Fibroblast of skin of left biceps (primary cell): ENCODE data around the gene CYP26A1.
A peak's percentile ranks its signal among the peaks of the same experiment; 100 is the strongest.
"Not testable (repeated sequence)": the region's sequence is repeated elsewhere in the genome, so short reads cannot be mapped to it uniquely, and the experiment has no call there.

Experiments used
- DNase-seq, 2 experiments: peaks; one replicate each; pipeline ENCODE4 v3.0.0-alpha.2; 2013; ENCODE audit warnings: low read depth in 2 of 2

CYP26A1 gene

GRCh38 chr10:93080350-93081046, 6.8 kb downstream of the CYP26A1 start:
- DNase-seq: no peak

GRCh38 chr10:93081318-93081717, 7.6 kb downstream of the CYP26A1 start:
- no peak for DNase-seq

GRCh38 chr10:93081834-93082233, 8.1 kb downstream of the CYP26A1 start:
- DNase-seq: peak in 1 of 2 experiments; percentile 10

GRCh38 chr10:93083743-93084539, 10.2 kb downstream of the CYP26A1 start:
- DNase-seq: no peak

- no peak for DNase-seq
Observed at GRCh38 chr10:93085272-93085859, 11.7 kb downstream of the CYP26A1 start.

DNA sequence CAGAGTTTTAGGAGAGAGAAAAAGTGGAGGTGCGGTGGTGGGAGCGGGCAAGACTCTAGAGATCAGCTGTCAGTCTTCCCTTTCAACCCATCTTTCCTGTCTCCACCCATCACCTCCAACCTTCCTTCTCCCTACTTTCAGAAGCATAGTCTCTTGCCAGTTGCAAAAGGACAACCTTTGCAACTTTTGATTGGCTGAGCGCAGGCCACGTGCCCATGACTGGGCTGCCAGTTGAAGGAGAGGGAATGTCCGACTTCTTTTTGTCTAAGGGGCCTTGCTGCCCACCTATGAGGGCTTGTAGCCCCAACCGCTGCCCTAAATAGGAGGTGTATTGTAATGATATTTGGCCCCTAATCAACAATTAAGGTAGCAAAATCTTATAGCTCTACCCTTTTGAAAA, 12.6 kb downstream of the CYP26A1 start:
- no peak for DNase-seq

- no peak for DNase-seq
Observed at GRCh38 chr10:93087846-93088245, 14.2 kb downstream of the CYP26A1 start.

DNA sequence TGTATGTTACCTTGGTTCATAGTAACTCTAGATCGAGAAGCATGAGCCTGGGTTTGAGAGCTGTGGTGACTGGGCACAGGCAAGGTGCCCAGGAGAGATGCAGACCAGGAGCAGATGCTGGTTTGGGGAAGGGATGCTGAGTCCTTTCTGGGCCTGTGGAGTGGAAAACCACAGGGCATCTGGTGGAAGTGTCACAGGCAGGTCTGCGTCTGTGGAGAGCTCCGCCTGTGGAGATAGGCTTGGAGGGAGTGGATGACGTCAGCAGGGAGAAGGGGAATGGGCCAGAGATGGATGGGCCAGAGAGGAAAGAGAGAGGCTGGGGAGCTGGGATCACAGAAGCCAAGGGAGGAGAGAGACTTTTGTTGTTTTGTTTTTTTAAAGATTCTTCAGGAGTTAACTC, 14.8 kb downstream of the CYP26A1 start:
- no peak for DNase-seq

DNA sequence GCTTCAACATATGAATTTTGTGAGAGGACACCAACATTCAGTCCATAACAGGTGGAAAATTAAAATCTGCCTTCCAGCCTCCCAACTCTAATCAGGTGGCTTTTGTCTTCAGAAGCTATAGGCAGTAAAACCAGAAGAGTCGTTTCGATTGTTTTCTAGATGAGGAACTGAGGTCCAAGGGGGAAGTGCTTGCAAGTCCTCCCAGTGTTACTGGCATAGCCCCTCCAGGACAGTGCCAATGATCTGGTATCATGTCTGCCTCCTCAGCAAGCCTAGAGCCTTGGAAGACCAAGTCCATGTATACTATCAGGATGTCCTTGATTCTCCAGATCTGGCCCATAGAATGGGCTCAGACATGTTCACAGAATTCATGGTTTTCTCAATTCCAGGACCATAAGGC, 16.9 kb downstream of the CYP26A1 start:
- no peak for DNase-seq

DNA sequence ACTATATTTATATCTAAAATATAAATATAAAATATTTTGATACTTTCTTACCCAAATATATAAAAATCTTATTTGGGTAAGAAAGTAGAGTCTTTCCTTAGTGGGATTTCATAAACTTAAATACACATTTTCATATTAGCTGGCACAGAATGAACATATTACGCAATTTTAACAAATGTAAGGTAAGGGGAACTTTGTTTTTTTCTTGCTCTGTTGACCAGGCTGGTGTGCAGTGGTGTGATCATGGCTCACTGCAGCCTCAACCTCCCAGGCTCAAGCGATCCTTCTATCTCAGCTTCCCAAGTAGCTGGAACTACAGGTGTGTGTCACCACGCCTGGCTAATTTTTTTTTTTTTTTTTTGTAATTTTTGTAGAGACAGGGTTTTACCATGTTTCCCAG, 18.3 kb downstream of the CYP26A1 start:
- no peak for DNase-seq

- no peak for DNase-seq
Observed at GRCh38 chr10:93095225-93095624, 21.5 kb downstream of the CYP26A1 start.

DNA sequence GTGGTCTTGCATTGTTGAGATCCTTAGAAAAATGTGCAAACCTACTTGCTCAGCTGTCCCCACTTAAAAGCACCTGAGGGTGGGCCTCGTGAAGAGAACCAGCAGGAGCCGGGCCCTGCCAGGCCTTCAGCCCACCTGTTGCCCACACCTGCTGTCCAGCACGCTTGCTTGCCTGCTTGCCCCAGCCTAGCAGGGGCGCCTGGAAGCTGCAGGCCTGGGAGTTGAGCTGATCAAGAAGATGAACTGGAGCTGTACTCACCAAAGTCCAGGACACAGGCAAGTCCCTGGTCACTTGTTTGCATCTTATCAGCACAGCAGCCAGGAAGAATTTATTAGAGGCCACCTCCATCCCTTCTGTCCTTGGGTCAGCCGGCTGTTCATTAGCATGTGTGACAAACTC, 23.2 kb downstream of the CYP26A1 start:
- no peak for DNase-seq

DNA sequence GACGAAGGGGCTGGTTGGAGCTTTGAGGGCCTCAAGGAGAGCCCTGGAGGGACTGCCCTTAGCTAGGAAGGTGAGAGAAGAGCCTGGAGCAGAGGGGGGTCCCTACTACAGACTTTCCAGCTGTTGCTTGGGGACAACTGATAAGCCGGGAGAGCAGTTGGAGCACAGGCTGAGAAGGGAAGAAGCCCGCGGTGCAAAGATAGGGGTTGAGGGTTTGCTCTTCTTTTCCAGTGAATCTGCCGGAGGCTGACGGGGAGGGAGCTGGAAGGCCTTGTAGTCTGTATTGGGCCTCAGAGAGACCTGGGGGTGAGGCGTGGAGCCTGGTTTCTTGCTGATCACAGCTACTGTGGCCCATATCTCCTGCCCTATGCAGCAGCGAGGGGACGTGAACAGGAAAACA, 23.7 kb downstream of the CYP26A1 start:
- no peak for DNase-seq

DNA sequence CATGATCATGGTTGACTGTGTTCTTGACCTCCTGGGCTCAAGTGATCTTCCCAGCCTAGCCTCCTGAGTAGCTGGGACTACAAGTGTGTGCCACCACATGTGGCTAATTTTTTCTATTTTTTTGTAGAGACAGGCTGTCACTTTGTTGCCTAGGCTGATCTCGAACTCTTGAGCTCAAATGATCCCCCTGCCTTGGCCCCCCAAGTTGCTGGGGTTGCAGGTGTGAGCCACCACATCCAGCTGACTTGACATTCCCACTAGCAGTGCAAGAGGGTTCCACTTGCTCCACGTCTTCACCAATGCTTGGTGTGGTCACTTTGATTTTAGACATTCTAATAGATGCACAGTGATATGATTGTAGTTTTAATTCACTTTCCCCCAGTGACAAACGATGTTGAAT, 25.1 kb downstream of the CYP26A1 start:
- DNase-seq: no peak

GRCh38 chr10:93099670-93100069, 26.0 kb downstream of the CYP26A1 start:
- DNase-seq: no peak

DNA sequence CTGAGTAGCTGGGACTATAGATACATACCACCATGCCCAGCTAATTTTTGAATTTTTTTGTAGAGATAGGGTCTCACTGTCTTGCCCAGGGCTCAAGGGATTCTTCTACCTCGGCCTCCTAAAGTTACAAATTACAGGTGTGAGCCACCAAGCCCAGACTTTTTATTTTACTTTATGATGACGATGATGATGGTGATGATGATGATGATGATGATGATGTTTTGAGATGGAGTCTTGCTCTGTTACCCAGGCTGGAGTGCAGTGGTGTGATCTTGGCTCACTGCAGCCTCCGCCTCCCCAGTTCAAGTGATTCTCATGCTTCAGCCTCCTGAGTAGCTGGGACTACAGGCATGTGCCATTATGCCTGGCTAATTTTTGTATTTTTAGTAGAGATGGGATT, 27.5 kb downstream of the CYP26A1 start:
- DNase-seq: not testable (repeated sequence)

DNA sequence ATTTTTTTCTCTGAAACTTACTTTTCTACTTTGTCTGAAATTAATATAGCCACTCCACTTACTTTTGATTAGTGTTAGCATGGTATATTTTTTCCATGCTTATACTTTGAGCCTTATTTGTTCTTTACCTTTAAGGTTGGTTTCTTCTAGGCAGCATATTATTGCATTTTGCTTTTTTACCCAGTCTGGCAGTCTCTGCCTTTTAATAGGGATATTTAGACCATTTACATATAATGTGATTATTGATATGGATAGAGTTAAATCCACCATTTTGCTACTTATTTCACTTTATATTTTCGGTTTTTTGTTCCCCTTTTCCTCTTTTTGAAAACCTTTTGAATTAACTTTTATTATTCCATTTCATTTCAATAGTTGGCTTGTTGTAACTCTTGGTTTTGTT, 30.3 kb downstream of the CYP26A1 start:
- DNase-seq: no peak

DNA sequence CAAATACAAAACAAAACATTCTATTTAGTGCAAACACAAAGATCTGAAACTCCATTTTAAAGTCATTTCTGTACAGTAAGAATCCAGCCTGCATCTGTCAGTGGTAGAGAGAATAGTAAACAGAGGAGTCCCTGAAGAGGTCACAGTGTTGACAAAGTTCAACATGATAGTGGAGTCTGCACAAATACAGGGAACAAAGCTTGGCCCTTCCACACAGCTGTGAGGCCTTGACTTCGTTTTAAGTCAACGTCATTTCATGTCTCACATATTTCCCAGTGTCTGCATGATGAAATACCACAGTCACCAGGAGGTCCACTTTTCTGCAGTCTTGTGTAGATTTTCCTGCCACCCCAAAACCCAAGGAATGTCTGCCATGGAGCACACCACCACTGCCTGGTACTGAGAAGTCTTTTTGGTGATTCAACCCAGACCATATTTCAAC, 33.0 kb downstream of the CYP26A1 start:
- DNase-seq: peak; percentile 12 to 24

- DNase-seq: no peak
Observed at GRCh38 chr10:93110472-93111146, 36.9 kb downstream of the CYP26A1 start.

DNA sequence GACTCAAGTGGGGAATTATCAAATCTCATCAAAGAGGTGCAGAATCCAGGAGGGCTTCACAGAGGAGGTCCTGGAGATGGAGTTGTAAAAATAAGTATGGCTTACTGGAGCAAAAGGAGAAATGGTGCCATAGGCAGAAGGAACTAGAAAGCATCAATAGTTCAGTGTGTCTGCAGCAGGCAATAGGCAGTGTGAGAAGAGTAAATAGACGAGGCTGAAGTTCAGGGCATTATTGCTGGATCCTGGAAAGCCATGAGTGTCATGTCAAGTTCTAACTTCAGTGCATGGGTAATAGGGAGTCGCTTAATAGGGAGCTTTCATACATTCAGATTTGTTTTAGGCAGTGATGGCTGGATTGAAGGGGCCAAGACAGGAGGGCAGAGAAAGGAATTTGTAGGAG, 39.3 kb downstream of the CYP26A1 start:
- DNase-seq: no peak

GRCh38 chr10:93115661-93116383, 42.1 kb downstream of the CYP26A1 start:
- peak; percentile 5 to 18 for DNase-seq

DNA sequence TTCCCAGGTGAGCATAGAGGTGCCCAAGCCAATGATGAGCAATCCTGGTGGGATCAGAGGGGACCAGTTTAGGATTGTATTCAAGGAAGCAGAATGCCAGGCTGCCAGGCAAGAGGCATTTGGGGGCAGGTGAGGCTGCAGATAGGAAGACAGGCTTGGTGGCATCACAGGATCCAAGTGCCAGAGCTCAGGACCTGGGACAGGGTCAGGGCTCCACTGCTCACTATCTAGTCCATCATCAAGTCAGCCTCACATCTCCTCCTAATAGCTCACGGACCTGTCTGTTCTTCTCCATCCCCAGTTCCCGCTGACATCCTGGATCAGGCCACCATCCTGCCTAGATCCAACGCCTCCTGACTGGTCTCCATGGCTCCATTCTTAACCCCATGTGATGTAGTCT, 47.6 kb downstream of the CYP26A1 start:
- DNase-seq: no peak
